Naive B cell (primary cell): Measurements from ENCODE around the gene NPR3. TPM values are rescaled to one million over a fixed set of nuclear protein-coding genes. Genes with fewer than 3 reads are reported as not detected.

Experiments used
- ATAC-seq, 2 donors: fragments of 150-1000 bp; cut with Tn5 transposase; 2 replicates each; pipeline ENCODE4 v1.10.0; 2021; ENCODE audit warnings: low read depth in 2 of 2, mild to moderate bottlenecking in 2 of 2, moderate library complexity in 2 of 2
- DNase-seq: peaks from one replicate; pipeline ENCODE4 v3.0.0; 2022
- H3K27ac Mint-ChIP-seq, 6 donors: one replicate each; pipeline ENCODE4 v1.8.0; 2020 to 2022; ENCODE audit warnings: mild to moderate bottlenecking in 6 of 6, mixed read lengths in 6 of 6, moderate library complexity in 5 of 6, inconsistent platforms in 2 of 6
- H3K27me3 Mint-ChIP-seq, 3 donors: one replicate each; pipeline ENCODE4 v1.8.0; 2021 to 2022; ENCODE audit warnings: mixed read lengths in 3 of 3, mild to moderate bottlenecking in 1 of 3
- H3K36me3 Mint-ChIP-seq, 2 donors: one replicate each; pipeline ENCODE4 v1.8.0; 2020 to 2022; ENCODE audit warnings: mixed read lengths in 2 of 2, inconsistent platforms in 1 of 2, mild to moderate bottlenecking in 1 of 2
- H3K4me1 Mint-ChIP-seq, 3 donors: one replicate each; pipeline ENCODE4 v1.8.0; 2020 to 2022; ENCODE audit warnings: mixed read lengths in 3 of 3, inconsistent platforms in 1 of 3, mild to moderate bottlenecking in 1 of 3, moderate library complexity in 1 of 3
- H3K4me3 Mint-ChIP-seq, 8 donors: one replicate each; pipeline ENCODE4 v1.8.0; 2020 to 2022; ENCODE audit warnings: mild to moderate bottlenecking in 8 of 8, mixed read lengths in 8 of 8, moderate library complexity in 8 of 8, inconsistent platforms in 2 of 8
- H3K9me3 Mint-ChIP-seq, 7 donors: one replicate each; pipeline ENCODE4 v1.8.0; 2020 to 2022; ENCODE audit warnings: mixed read lengths in 7 of 7, mild to moderate bottlenecking in 5 of 7, inconsistent platforms in 2 of 7, moderate library complexity in 1 of 7
- polyA plus RNA-seq, 6 donors: library from polyadenylated mRNA; unstranded; fragments of 300-500 nt; fragmentation: Illumina TruSeq; gene quantifications; one replicate each; pipeline ENCODE4 v1.2.3, GENCODE V29; 2021; ENCODE audit warnings: low read depth in 6 of 6

Gene NPR3
- polyA plus RNA-seq, 6 donors from 2014 or later = not detected

DNA sequence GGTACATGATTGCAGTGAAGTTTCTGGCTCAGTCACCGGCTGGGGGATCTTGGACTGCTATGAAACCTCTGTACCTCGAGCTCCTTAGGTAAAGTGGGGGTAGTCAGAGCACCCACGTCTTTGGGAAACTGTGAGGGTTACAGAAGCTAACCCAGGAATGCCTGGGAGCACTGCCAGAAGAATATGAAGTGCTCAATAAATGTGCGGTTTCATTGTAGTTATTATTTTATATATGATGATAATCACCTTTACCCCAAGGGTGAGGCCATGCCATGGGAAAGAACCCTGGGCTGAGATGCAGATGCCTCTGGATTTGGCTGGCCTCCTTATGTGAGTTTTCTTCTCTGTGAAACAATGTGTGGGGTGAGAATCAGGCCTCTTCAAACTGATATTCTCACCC lies 3.7 kb downstream of the NPR3 start:
- H3K27ac Mint-ChIP-seq = no peak overlapping the region
- peaks cover 11 to 30% (median 29%) of the 10 kb centered on the region in 3 donors for H3K4me1 Mint-ChIP-seq
- peaks cover 0 to 11% of the 10 kb centered on the region in 2 donors for H3K36me3 Mint-ChIP-seq
- H3K4me3 Mint-ChIP-seq = no peak overlapping the region
- H3K9me3 Mint-ChIP-seq = peaks cover 9 to 27% (median 18%) of the 10 kb centered on the region in 7 donors
- peaks cover 57 to 75% (median 65%) of the 10 kb centered on the region in 3 donors for H3K27me3 Mint-ChIP-seq
- ATAC-seq (no peak), DNase-seq (no peak)

DNA sequence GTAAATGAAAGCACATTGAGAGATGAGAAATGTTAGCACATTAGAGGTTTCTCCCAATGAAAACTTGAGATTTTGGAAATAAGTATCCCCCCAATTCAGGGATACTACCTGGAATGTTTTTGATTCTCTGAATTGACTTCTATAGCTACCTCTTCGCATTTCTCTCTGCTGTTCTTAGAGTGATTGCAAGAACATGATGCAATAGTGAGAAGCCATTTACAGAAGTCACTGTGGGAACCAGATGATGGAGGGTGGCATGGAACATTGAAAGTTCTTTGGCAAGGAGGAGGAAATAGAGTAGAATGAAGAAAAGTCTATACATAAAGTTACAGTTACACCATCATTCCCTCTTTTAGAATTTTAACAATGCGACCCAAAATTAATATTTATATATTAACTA lies 9.2 kb downstream of the NPR3 start:
- ATAC-seq (no peak), DNase-seq (no peak)
- Mint-ChIP-seq H3K4me1 (peaks cover 0 to under 1% (median 0%) of the 10 kb centered on the region in 3 donors), H3K36me3 (peaks cover 0 to 13% of the 10 kb centered on the region in 2 donors), H3K4me3 (no peak overlapping the region), H3K27me3 (peaks cover 27 to 44% (median 30%) of the 10 kb centered on the region in 3 donors), H3K27ac (no peak overlapping the region), H3K9me3 (peaks cover 9 to 32% (median 19%) of the 10 kb centered on the region in 7 donors)

DNA sequence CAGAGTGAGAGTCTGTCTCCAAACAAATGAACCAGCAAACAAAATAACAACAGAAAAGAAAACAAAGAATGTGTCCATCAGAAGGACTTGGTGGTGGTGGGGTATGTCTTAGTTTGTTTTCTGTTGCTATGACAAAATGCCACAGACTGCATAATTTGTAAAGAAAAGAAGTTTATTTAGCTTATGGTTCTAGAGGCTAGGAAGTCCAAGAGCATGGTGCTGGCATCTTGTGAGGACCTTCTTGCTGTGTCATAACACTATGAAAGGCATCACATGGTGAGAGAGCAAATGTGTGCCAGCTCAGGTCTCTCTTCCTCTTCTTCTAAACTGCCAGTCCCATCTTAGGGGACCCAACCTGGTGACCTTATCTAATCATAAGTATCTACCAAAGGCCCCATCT lies 10.5 kb downstream of the NPR3 start:
- Mint-ChIP-seq H3K9me3 (peaks cover 9 to 32% (median 17%) of the 10 kb centered on the region in 7 donors), H3K4me3 (no peak overlapping the region), H3K27ac (no peak overlapping the region)

DNA sequence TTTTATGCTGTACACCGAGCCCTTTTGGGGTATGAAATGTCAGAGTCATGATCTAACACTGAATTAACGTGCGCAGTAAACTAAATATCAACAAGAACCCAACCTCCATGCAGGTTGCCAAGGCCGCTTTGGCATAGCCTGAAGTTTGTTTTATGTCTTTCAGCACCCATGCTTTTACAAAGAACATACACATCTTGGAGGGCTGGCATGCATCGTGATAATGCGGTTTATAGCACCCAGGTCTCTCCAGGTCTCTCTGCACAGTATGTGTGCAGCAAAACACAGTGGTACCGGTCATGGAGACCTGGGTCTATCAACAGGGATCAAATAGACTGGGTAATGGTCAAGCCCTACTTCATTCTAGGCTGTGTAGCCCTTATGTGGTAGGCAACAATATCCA lies 11.8 kb downstream of the NPR3 start:
- ATAC-seq (no peak), DNase-seq (no peak)
- Mint-ChIP-seq H3K27ac (no peak overlapping the region), H3K36me3 (peaks cover 0 to 13% of the 10 kb centered on the region in 2 donors), H3K27me3 (peaks cover 9 to 21% (median 10%) of the 10 kb centered on the region in 3 donors), H3K4me1 (peaks cover 9 to 13% (median 10%) of the 10 kb centered on the region in 3 donors), H3K4me3 (no peak overlapping the region), H3K9me3 (peaks cover 9 to 32% (median 12%) of the 10 kb centered on the region in 7 donors)

More for the DNA sequence above, 10.5 kb downstream of the NPR3 start:
- ATAC-seq (no peak), DNase-seq (no peak)
- peaks cover 9 to 13% (median 10%) of the 10 kb centered on the region in 3 donors for H3K4me1 Mint-ChIP-seq
- H3K36me3 Mint-ChIP-seq = peaks cover 0 to 13% of the 10 kb centered on the region in 2 donors
- peaks cover 21 to 34% (median 21%) of the 10 kb centered on the region in 3 donors for H3K27me3 Mint-ChIP-seq

DNA sequence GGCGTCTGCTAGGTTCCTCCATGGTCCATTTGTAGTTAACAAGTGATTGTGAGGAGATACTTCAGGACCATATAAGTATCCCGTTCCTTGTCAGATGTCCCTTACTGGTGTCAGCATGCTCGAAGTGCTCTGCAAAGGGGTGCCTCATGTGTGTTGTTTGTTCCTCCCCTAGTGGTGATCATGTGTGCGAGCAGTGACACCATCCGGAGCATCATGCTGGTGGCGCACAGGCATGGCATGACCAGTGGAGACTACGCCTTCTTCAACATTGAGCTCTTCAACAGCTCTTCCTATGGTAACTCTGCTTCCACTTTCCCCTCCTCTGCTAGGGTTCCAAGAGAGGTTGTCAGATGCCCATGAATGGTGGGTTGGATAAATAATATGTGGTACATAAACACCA lies 13.4 kb downstream of the NPR3 start:
- Mint-ChIP-seq H3K27ac (peak overlapping the region in 1 of 6 donors; percentile 41), H3K9me3 (peaks cover 3 to 18% (median 6%) of the 10 kb centered on the region in 7 donors), H3K36me3 (peaks cover 0 to 5% of the 10 kb centered on the region in 2 donors), H3K27me3 (peaks cover 0 to 16% (median 5%) of the 10 kb centered on the region in 3 donors), H3K4me3 (no peak overlapping the region), H3K4me1 (peaks cover 9 to 13% (median 10%) of the 10 kb centered on the region in 3 donors)
- DNase-seq (no peak), ATAC-seq (no peak)

DNA sequence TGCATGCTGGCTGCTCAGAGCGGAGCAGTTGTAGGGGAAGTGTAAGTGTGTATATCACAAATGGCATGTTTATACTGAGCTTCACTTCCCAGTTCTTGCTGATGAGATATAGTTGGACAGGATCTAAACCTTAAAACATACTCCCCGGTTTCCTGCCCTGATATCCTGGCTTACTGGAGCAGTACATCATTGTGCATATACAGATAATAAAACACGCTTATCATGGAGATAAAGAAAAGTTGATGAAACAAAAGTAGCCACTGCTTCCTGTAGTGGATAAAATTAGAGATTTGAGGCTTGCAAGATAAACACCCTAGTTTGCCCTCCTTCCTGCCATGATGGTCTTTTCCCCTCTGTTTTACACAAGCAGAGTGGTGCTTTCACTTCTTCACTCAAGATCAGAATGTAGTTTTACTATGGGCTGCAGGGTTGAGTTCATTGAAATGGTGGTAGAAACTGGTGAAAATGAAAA lies 15.0 kb downstream of the NPR3 start:
- H3K27me3 Mint-ChIP-seq = peaks cover 0 to 7% (median 5%) of the 10 kb centered on the region in 3 donors
- no peaks in the 10 kb centered on the region for H3K36me3 Mint-ChIP-seq
- peak in 1 of 2 donors; percentile 28 for ATAC-seq
- peaks cover 0 to 9% (median 4%) of the 10 kb centered on the region in 7 donors for H3K9me3 Mint-ChIP-seq
- H3K27ac Mint-ChIP-seq = peak overlapping the region in 2 of 6 donors; percentile 22 to 79
- peak overlapping the region in 7 of 8 donors; percentile 4 to 74 (median 57) for H3K4me3 Mint-ChIP-seq
- H3K4me1 Mint-ChIP-seq = peaks cover 9 to 13% (median 10%) of the 10 kb centered on the region in 3 donors
- no peak for DNase-seq

DNA sequence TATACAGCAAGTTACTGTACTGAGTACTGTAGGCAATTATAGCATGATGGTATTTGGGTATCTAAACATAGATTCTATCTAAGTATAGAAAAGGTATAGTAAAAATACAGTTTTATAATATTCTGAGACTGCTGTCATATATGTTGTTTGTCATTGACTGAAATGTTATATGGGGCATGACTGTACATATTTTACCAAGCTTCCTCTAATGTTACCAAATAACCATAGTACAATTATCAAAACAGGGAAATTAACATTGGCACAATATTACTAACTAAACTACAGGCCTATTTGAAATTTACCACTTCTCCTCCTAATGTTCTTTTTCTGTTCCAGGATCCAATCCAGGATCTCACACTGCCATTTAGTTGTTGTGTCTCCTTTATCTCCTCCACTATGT lies 18.5 kb downstream of the NPR3 start:
- ATAC-seq (no peak), DNase-seq (no peak)
- Mint-ChIP-seq H3K4me3 (no peak overlapping the region), H3K27ac (no peak overlapping the region), H3K9me3 (peaks cover 0 to 9% (median 1%) of the 10 kb centered on the region in 7 donors), H3K27me3 (peaks cover 2 to 7% (median 4%) of the 10 kb centered on the region in 3 donors), H3K36me3 (no peaks in the 10 kb centered on the region), H3K4me1 (peaks cover 12 to 17% (median 14%) of the 10 kb centered on the region in 3 donors)

DNA sequence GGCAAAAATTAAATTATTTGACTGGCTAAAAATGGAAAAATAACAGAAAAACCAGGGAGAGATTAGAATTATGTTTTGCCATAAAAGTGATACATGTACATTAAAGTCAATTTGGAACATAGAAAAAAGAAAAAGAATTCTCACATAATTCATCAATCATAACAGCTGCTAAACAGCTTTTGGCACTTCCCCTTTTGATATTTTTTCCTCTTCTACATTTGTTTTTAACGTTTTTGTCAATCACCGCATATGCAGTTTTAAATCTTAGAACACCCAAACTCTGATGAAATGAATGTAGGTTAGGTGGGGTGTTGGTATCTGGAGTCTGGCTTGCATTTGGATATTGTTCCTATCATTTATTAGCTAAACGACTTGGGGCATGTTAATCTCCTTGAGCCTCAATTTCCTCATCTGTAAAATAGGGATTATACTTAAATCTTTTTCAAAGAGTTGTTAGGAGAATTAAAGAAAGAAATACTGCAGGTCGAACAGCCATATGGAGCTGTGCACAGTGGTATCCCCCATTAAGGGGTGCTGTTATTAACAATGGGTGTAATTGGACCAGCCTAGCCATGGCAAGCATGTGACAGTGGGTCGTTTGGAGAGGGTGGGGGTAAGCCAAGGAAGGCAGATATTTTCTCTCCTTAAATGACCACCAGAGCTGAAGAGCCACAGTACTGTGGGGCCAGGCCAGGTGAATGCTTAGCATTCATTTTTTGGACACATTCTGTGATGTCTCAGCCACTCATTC lies 22.6 kb downstream of the NPR3 start:
- DNase-seq (no peak), ATAC-seq (no peak)
- peak overlapping the region in 1 of 8 donors; percentile 36 for H3K4me3 Mint-ChIP-seq
- no peak overlapping the region for H3K27ac Mint-ChIP-seq
- no peaks in the 10 kb centered on the region for H3K36me3 Mint-ChIP-seq
- peaks cover 3 to 12% (median 6%) of the 10 kb centered on the region in 3 donors for H3K4me1 Mint-ChIP-seq
- peaks cover 0 to 2% (median 0%) of the 10 kb centered on the region in 7 donors for H3K9me3 Mint-ChIP-seq
- peaks cover 10 to 26% (median 15%) of the 10 kb centered on the region in 3 donors for H3K27me3 Mint-ChIP-seq

DNA sequence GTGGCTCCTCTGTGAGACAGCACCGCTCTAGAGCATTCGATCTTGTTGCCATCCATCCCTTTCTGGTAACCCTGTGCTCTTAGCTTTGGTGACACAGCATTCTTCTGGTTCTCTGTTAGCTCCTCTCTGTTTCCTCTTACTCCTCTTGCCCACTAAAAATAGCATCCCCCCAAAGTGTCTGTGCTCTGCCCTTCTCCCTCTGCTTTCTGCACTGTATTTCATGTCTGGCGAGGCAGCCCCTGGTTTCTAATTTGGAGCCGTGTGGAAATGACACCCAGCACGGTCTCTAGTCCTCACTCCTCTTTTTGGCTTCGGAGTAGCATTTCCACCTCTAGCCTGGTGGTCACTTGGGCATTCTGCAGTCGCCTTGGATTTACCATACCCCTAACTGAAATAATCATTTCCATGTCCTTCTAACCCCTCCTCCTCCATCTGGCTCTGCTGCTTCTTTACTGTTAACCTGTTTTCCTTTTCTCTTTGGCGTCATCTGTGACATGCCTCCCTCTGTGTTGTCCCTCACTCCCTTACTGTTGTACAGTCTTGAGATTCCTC lies 23.8 kb downstream of the NPR3 start:
- Mint-ChIP-seq H3K36me3 (no peaks in the 10 kb centered on the region), H3K4me3 (peak overlapping the region in 1 of 8 donors; percentile 25), H3K27ac (peak overlapping the region in 1 of 6 donors; percentile 53), H3K4me1 (peaks cover 3 to 12% (median 6%) of the 10 kb centered on the region in 3 donors), H3K27me3 (peaks cover 10 to 26% (median 15%) of the 10 kb centered on the region in 3 donors), H3K9me3 (peaks cover 0 to 2% (median 0%) of the 10 kb centered on the region in 7 donors)
- no peak for ATAC-seq
- DNase-seq = no peak

DNA sequence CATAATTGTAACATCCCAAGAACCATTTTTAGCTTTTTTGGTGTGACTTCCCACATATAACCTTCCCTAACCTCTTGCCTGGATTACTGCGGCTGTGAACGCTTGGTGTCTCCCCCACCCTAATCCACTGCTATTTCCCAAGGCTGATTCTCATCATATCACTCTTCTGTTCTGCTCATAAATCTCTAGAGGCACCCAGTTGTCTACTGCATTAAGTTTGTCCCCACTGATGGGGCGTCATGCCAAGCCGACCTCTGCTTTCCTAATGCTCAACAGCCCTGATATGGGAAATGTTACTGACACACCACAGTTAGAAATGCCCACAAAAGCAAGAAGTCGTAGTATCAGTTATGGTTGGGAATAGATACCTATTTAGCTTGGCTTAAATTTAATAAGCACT lies 24.4 kb downstream of the NPR3 start:
- Mint-ChIP-seq H3K27me3 (peaks cover 10 to 26% (median 15%) of the 10 kb centered on the region in 3 donors), H3K9me3 (peaks cover 0 to 2% (median 0%) of the 10 kb centered on the region in 7 donors), H3K4me1 (peaks cover 3 to 12% (median 6%) of the 10 kb centered on the region in 3 donors), H3K36me3 (no peaks in the 10 kb centered on the region), H3K27ac (no peak overlapping the region), H3K4me3 (no peak overlapping the region)
- ATAC-seq = no peak
- no peak for DNase-seq

DNA sequence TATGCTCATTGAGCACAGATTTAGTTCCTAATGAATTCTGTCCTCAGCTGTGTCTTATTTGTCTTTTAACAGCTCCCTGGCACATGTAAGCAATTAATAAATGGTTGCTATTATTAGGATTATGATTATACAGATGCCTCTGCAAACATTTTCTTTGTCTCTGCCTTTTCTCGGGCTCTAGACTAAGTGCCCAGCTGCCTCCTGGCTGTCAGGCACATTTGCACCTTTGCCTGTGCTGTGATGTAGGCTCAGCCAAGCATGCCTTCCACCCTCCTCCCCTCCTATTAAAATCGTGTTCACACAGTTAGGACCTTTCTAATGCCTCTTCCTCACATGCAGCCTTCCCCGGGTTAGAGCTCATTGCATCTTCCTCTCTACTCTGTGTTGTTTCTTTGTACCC lies 25.7 kb downstream of the NPR3 start:
- Mint-ChIP-seq H3K27ac (no peak overlapping the region), H3K9me3 (peaks cover 0 to 2% (median 0%) of the 10 kb centered on the region in 7 donors), H3K27me3 (peaks cover 10 to 26% (median 15%) of the 10 kb centered on the region in 3 donors), H3K4me1 (peaks cover 3 to 12% (median 6%) of the 10 kb centered on the region in 3 donors), H3K36me3 (no peaks in the 10 kb centered on the region), H3K4me3 (no peak overlapping the region)
- no peak for DNase-seq
- ATAC-seq = no peak

DNA sequence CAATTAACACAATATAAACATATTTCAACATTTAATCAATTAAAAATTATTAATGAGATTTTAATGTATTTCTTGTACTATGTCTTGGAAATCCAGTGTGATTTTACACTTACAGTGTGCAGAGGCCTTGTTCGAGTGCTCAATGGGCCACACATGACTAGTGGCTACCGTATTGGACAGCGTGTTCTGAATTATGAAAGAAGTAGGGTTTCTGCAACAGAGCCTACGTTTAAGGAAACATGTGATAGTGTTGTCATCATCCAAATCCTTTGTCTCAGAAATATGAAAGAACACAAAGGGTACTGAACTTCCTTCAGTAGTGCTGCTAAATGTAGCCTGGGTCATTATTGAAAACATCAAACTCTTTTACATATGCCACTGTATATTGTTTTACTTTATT lies 29.5 kb downstream of the NPR3 start:
- Mint-ChIP-seq H3K36me3 (no peaks in the 10 kb centered on the region), H3K27ac (no peak overlapping the region), H3K9me3 (peaks cover 0 to 4% (median 0%) of the 10 kb centered on the region in 7 donors), H3K4me1 (no peaks in the 10 kb centered on the region), H3K27me3 (peaks cover 1 to 13% (median 3%) of the 10 kb centered on the region in 3 donors), H3K4me3 (no peak overlapping the region)
- ATAC-seq = no peak
- no peak for DNase-seq

DNA sequence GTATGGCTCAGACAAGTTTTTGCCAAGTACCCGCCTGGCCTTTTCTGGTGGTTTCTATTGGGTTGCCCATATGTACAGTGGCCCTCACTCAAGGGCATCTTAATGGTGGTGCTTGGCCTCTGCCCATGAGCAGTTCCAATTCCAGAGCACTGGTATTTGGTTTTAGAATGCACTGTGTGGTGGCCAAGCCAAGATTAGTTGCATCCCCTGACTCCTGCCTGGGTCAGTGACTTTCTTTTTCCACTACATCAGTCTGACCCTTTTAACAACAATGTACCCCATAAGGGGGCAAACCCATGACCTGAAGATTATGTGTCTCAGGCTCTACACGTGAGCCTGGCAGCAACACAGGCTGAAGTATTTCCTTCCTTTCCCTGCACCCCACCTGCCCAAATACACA lies 34.2 kb downstream of the NPR3 start:
- Mint-ChIP-seq H3K4me3 (peak overlapping the region in 1 of 8 donors; percentile 25), H3K27me3 (no peaks in the 10 kb centered on the region), H3K36me3 (no peaks in the 10 kb centered on the region), H3K9me3 (peaks cover 0 to 26% (median 6%) of the 10 kb centered on the region in 7 donors), H3K27ac (peak overlapping the region in 1 of 6 donors; percentile 91), H3K4me1 (no peaks in the 10 kb centered on the region)
- ATAC-seq (no peak), DNase-seq (no peak)
